H1 (cell line): ENCODE results near the gene DPP8. TPM values are rescaled to one million over a fixed set of nuclear protein-coding genes. Genes with fewer than 3 reads are reported as not detected.

ENCODE experiments used
- SIN3A ChIP-seq, 2 experiments: IDR thresholded peaks in 1 of 2; conservative IDR thresholded peaks in 1 of 2; 2 replicates each; pipeline ENCODE4 v1.6.1; 2011 to 2012; ENCODE audit warnings: low read length in 2 of 2, improper control_type of control experiment in 1 of 2, low read depth in 1 of 2, mild to moderate bottlenecking in 1 of 2
- polyA plus RNA-seq, 7 experiments: library from polyadenylated mRNA; depleted of rRNA in 3 of 7; stranded (reverse) in 5 of 7; unstranded in 2 of 7; fragments of >200 nt in 5 of 7; fragments of 200-250 nt in 2 of 7; gene quantifications; 1 replicate in 5 of 7; 2 replicates in 1 of 7; 4 replicates in 1 of 7; pipeline versions ENCODE4 v1.2.1 to v1.2.3, GENCODE V29; 2011 to 2013; ENCODE audit warnings: missing spikeins in 2 of 7, mixed read lengths in 2 of 7
- total RNA-seq: library from RNA; stranded (reverse); fragmentation: NEBNext Ultra II Directional; extraction: Animal tissue kit (Norgen Biotek cat#: 25700); gene quantifications from 2 replicates; pipeline ENCODE4 v1.2.1, GENCODE V29; 2021
- TF ChIP-seq, protein P1 (sequence below): IDR thresholded peaks from 2 replicates; pipeline ENCODE4 v1.6.1; 2012; ENCODE audit warnings: inconsistent platforms

DPP8 gene
- total and polyA plus RNA-seq, 2 of the 8 experiments (the other 6 are each of a cell fraction or from before 2014, with no cell fraction given) = 9.9 to 26.0 TPM

- TF ChIP-seq, protein P1, sequence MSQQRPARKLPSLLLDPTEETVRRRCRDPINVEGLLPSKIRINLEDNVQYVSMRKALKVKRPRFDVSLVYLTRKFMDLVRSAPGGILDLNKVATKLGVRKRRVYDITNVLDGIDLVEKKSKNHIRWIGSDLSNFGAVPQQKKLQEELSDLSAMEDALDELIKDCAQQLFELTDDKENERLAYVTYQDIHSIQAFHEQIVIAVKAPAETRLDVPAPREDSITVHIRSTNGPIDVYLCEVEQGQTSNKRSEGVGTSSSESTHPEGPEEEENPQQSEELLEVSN = no peak
- TF ChIP-seq SIN3A (conservative IDR thresholded peaks at IDR 0.05 in 1 of 2, IDR thresholded peaks at IDR 0.05 in 1 of 2; ENCODE audit: low read depth in 1 of 2, low read length in 2 of 2) = no peak
These were observed 30.4 kb upstream of the DPP8 start (continued) for GRCh38 chr15:65547841-65548240.
